Gastrocnemius medialis (tissue), 4 donors: ENCODE results near the gene ZSCAN10.
"Not testable (repeated sequence)": the region's sequence is repeated elsewhere in the genome, so short reads cannot be mapped to it uniquely, and the experiment has no call there.

Source experiments
- POLR2A ChIP-seq, 2 donors: fragments of 450-650 bp; IDR thresholded peaks; one replicate each; pipeline ENCODE4 v1.6.1; 2017; ENCODE audit warnings: antibody characterized with exemption in 2 of 2, mild to moderate bottlenecking in 2 of 2, moderate library complexity in 2 of 2
- TF ChIP-seq, protein P1 (sequence below), 5 experiments: fragments of 450-650 bp in 3 of 5; fragments of 200-600 bp in 2 of 5; sonication (generic) in 2 of 5; IDR thresholded peaks in 4 of 5; conservative IDR thresholded peaks in 1 of 5; 1 replicate in 4 of 5; 2 replicates in 1 of 5; pipeline ENCODE4 v1.5.1; 2016 to 2019; ENCODE audit warnings: antibody characterized with exemption in 5 of 5, mild to moderate bottlenecking in 3 of 5, moderate library complexity in 3 of 5

DNA sequence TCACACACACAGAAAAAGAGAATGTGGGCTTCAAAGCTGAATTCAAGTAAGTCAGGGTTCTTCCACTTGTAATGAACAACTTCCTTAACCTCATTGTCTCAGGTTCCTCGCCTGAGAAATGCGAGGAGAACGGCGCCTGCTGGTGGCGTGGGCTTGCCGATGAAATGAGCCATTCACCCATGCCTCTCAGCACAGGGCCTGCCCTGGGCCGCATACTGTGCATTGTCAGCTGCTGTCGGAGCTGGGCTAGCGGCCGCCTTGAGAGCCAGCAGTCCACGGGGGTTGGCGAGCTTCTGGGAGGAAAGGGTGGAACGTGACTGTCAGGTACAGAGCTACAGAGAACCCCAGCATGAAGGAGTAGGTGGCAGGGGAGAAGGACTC is 45.8 kb downstream of the ZSCAN10 start:
- not testable (repeated sequence) for TF ChIP-seq POLR2A (IDR thresholded peaks at IDR 0.05)
- TF ChIP-seq, protein P1, sequence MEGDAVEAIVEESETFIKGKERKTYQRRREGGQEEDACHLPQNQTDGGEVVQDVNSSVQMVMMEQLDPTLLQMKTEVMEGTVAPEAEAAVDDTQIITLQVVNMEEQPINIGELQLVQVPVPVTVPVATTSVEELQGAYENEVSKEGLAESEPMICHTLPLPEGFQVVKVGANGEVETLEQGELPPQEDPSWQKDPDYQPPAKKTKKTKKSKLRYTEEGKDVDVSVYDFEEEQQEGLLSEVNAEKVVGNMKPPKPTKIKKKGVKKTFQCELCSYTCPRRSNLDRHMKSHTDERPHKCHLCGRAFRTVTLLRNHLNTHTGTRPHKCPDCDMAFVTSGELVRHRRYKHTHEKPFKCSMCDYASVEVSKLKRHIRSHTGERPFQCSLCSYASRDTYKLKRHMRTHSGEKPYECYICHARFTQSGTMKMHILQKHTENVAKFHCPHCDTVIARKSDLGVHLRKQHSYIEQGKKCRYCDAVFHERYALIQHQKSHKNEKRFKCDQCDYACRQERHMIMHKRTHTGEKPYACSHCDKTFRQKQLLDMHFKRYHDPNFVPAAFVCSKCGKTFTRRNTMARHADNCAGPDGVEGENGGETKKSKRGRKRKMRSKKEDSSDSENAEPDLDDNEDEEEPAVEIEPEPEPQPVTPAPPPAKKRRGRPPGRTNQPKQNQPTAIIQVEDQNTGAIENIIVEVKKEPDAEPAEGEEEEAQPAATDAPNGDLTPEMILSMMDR (IDR thresholded peaks at IDR 0.05 in 4 of 5, conservative IDR thresholded peaks at IDR 0.05 in 1 of 5), result not testable (repeated sequence)
